CD4-positive, alpha-beta T cell (primary cell): ENCODE results near the gene CALHM2. TPM values are rescaled to one million over a fixed set of nuclear protein-coding genes. Genes with fewer than 3 reads are reported as not detected.

ENCODE experiments used
- ATAC-seq: fragments of 200-7000 bp; cut with Tn5 transposase; one replicate; pipeline ENCODE4 v1.10.0; 2022; ENCODE audit warnings: mild to moderate bottlenecking; ENCODE audit not compliant: poor library complexity
- CTCF ChIA-PET: fragments of 350-600 bp; sonication (Branson Sonifier 250); formaldehyde crosslinking; loops from one replicate; lab custom pipeline; 2021; ENCODE audit warnings: antibody characterized with exemption, inconsistent platforms; lab: Charles Lee
- POLR2A ChIA-PET: fragments of 350-600 bp; sonication (Branson Sonifier 250); formaldehyde crosslinking; loops from one replicate; lab custom pipeline; 2021; ENCODE audit warnings: antibody characterized with exemption, inconsistent platforms; lab: Charles Lee
- DNase-seq, 14 experiments: peaks; one replicate each; pipeline ENCODE4 v3.0.0-alpha.2; 2013 to 2020; ENCODE audit warnings: mixed read lengths in 2 of 14
- H3K27ac ChIP-seq, 2 donors: one replicate each; pipeline versions ENCODE4 v1.5.1 to v1.7.0; 2013; ENCODE audit warnings: low read length in 2 of 2, low read depth in 1 of 2, mild to moderate bottlenecking in 1 of 2
- H3K27me3 ChIP-seq, 2 experiments: 1 replicate in 1 of 2; 2 replicates in 1 of 2; pipeline versions ENCODE4 v1.6.1 to v1.7.0; 2013; ENCODE audit warnings: low read length in 2 of 2, control low read depth in 1 of 2, mild to moderate bottlenecking in 1 of 2, moderate library complexity in 1 of 2; ENCODE audit not compliant: insufficient read depth in 2 of 2, control insufficient read depth in 1 of 2
- H3K36me3 ChIP-seq: one replicate; pipeline ENCODE4 v1.6.1; 2013; ENCODE audit warnings: low read length, control low read depth; ENCODE audit not compliant: insufficient read depth
- H3K4me1 ChIP-seq: one replicate; pipeline ENCODE4 v1.6.1; 2013; ENCODE audit warnings: low read length, control low read depth; ENCODE audit not compliant: insufficient read depth
- H3K4me3 ChIP-seq: one replicate; pipeline ENCODE4 v1.5.1; 2013; ENCODE audit warnings: mild to moderate bottlenecking, low read length, moderate library complexity
- H3K9me3 ChIP-seq, 2 experiments: 1 replicate in 1 of 2; 2 replicates in 1 of 2; pipeline versions ENCODE4 v1.6.1 to v1.7.0; 2013; ENCODE audit warnings: low read length in 2 of 2, mild to moderate bottlenecking in 2 of 2, control low read depth in 1 of 2, moderate library complexity in 1 of 2; ENCODE audit not compliant: control insufficient read depth in 1 of 2, insufficient read depth in 1 of 2
- H3K27ac Mint-ChIP-seq: one replicate; pipeline ENCODE4 v1.8.0; 2020; ENCODE audit warnings: mixed read lengths
- H3K27me3 Mint-ChIP-seq: one replicate; pipeline ENCODE4 v1.8.0; 2021; ENCODE audit warnings: mixed read lengths
- H3K36me3 Mint-ChIP-seq: one replicate; pipeline ENCODE4 v1.8.0; 2021; ENCODE audit warnings: low read depth, mixed read lengths
- H3K4me1 Mint-ChIP-seq: one replicate; pipeline ENCODE4 v1.8.0; 2021; ENCODE audit warnings: low read depth, mixed read lengths
- H3K4me3 Mint-ChIP-seq: one replicate; pipeline ENCODE4 v1.8.0; 2020; ENCODE audit warnings: mild to moderate bottlenecking, mixed read lengths
- H3K9me3 Mint-ChIP-seq: one replicate; pipeline ENCODE4 v1.8.0; 2020; ENCODE audit warnings: mixed read lengths
- CTCF ChIP-seq: fragments of 200-600 bp; IDR thresholded peaks from one replicate; pipeline ENCODE4 v1.8.0; 2022; ENCODE audit warnings: antibody characterized with exemption, mild to moderate bottlenecking
- intact Hi-C, 2 experiments: fragments of 100-400 bp; cut with DNase I in 1 of 2; cut with micrococcal nuclease in 1 of 2; formaldehyde crosslinking; loops; one replicate each; pipeline versions ENCODE4 v1.15.1 to v1.9.0; 2023 to 2025; cut with DNase I, micrococcal nuclease
- total RNA-seq, 174 experiments: library from RNA in 2 of 174; stranded (reverse) in 2 of 174; gene quantifications; one replicate each; pipeline ENCODE4 v1.2.3 and lab custom pipeline; 2021 to 2026

CALHM2 gene
- total RNA-seq, 2 experiments from 2014 or later = 3.1 to 4.0 TPM

GRCh38 chr10:103456074-103456660, 4.0 kb upstream of the CALHM2 start:
- H3K27ac Mint-ChIP-seq = no peak overlapping the region
- Histone ChIP-seq H3K4me3 (no peak overlapping the region), H3K4me1 (peaks cover 41% of the 10 kb centered on the region), H3K36me3 (no peaks in the 10 kb centered on the region), H3K9me3 (peaks cover 0 to 3% of the 10 kb centered on the region in 2 experiments), H3K27ac (no peak overlapping the region), H3K27me3 (no peaks in the 10 kb centered on the region)
- no peaks in the 10 kb centered on the region for H3K9me3 Mint-ChIP-seq
- no peak for TF ChIP-seq CTCF
- DNase-seq (no peak), ATAC-seq (no peak)
- H3K36me3 Mint-ChIP-seq = peaks cover 4% of the 10 kb centered on the region
- ChIA-PET CTCF (no interaction called here), POLR2A (no interaction called here)
- H3K4me1 Mint-ChIP-seq = peaks cover 9% of the 10 kb centered on the region
- intact Hi-C loops = loop anchor here in 1 of 2 experiments (2.0 kb wide), 1 partner anchor 23 kb away; the partner anchor contains the start of gene CALHM3
- no peaks in the 10 kb centered on the region for H3K27me3 Mint-ChIP-seq
- H3K4me3 Mint-ChIP-seq = no peak overlapping the region

GRCh38 chr10:103455235-103455634, 3.1 kb upstream of the CALHM2 start:
- no peaks in the 10 kb centered on the region for H3K27me3 ChIP-seq
- H3K4me3 ChIP-seq = no peak overlapping the region
- no peak overlapping the region for H3K4me3 Mint-ChIP-seq
- peaks cover 50% of the 10 kb centered on the region for H3K4me1 ChIP-seq
- no peaks in the 10 kb centered on the region for H3K27me3 Mint-ChIP-seq
- ChIA-PET CTCF (no interaction called here), POLR2A (interaction anchor here (1.9 kb wide), 1 partner anchor 16 kb away, joined by 7 read pairs; no protein-coding TSS in a partner anchor)
- H3K4me1 Mint-ChIP-seq = peaks cover 18% of the 10 kb centered on the region
- H3K27ac ChIP-seq = no peak overlapping the region
- intact Hi-C loops = no loop called here
- no peak overlapping the region for H3K27ac Mint-ChIP-seq
- ATAC-seq (no peak), DNase-seq (no peak)
- no peaks in the 10 kb centered on the region for H3K9me3 Mint-ChIP-seq
- H3K36me3 Mint-ChIP-seq = peaks cover 13% of the 10 kb centered on the region
- H3K36me3 ChIP-seq = no peaks in the 10 kb centered on the region
- peaks cover 0 to 3% of the 10 kb centered on the region in 2 experiments for H3K9me3 ChIP-seq
- no peak for TF ChIP-seq CTCF

GRCh38 chr10:103454026-103454425, 1.9 kb upstream of the CALHM2 start:
- H3K27ac Mint-ChIP-seq = peak overlapping the region; percentile 75
- no peak for TF ChIP-seq CTCF
- peak overlapping the region; percentile 84 for H3K4me3 Mint-ChIP-seq

More at GRCh38 chr10:103454026-103454425, 1.9 kb upstream of the CALHM2 start:
- Histone ChIP-seq H3K4me1 (peaks cover 52% of the 10 kb centered on the region), H3K9me3 (peaks cover 0 to 3% of the 10 kb centered on the region in 2 experiments), H3K27ac (no peak overlapping the region), H3K27me3 (no peaks in the 10 kb centered on the region), H3K4me3 (no peak overlapping the region), H3K36me3 (peaks cover 12% of the 10 kb centered on the region)
- DNase-seq (no peak), ATAC-seq (no peak)
- CTCF ChIA-PET = interaction anchor here (1.3 kb wide), 1 partner anchor 22 kb away, joined by 4 read pairs; no protein-coding TSS in a partner anchor
- POLR2A ChIA-PET = interaction anchor here (1.9 kb wide), 1 partner anchor 17 kb away, joined by 7 read pairs; no protein-coding TSS in a partner anchor
- Mint-ChIP-seq H3K36me3 (peaks cover 24% of the 10 kb centered on the region), H3K4me1 (peaks cover 30% of the 10 kb centered on the region), H3K27me3 (no peaks in the 10 kb centered on the region), H3K9me3 (no peaks in the 10 kb centered on the region)
- intact Hi-C loops = no loop called here
